Activated naive CD8-positive, alpha-beta T cell treated with anti-CD3 and anti-CD28 coated beads, Interleukin-2, amount 10 ng/mL, durations not matched to agents 7 days and 5 days (primary cell): ENCODE measurements around the gene COL28A1. TPM values are rescaled to one million over a fixed set of nuclear protein-coding genes. Genes with fewer than 3 reads are reported as not detected.

ENCODE experiments used
- ATAC-seq: fragments of 150-1000 bp; cut with Tn5 transposase; one replicate; pipeline ENCODE4 v1.10.0; 2021; ENCODE audit warnings: low read depth, moderate library complexity
- POLR2A ChIA-PET: fragments of 350-600 bp; sonication (Branson Sonifier 250); formaldehyde crosslinking; loops from one replicate; lab custom pipeline; 2021; ENCODE audit warnings: antibody characterized with exemption; lab: Charles Lee
- DNase-seq: peaks from one replicate; pipeline ENCODE4 v3.0.0; 2021
- H3K27ac Mint-ChIP-seq: one replicate; pipeline ENCODE4 v1.8.0; 2022; ENCODE audit warnings: mild to moderate bottlenecking, mixed read lengths
- H3K27me3 Mint-ChIP-seq: one replicate; pipeline ENCODE4 v1.8.0; 2022; ENCODE audit warnings: mild to moderate bottlenecking, moderate library complexity, mixed read lengths
- H3K36me3 Mint-ChIP-seq: one replicate; pipeline ENCODE4 v1.8.0; 2021; ENCODE audit warnings: mild to moderate bottlenecking, mixed read lengths
- H3K4me1 Mint-ChIP-seq: one replicate; pipeline ENCODE4 v1.8.0; 2021; ENCODE audit warnings: mixed read lengths
- H3K4me3 Mint-ChIP-seq: one replicate; pipeline ENCODE4 v1.8.0; 2022; ENCODE audit warnings: mild to moderate bottlenecking, moderate library complexity, mixed read lengths
- H3K9me3 Mint-ChIP-seq: one replicate; pipeline ENCODE4 v1.8.0; 2021; ENCODE audit warnings: mixed read lengths
- total RNA-seq, 2 experiments: library from RNA; stranded (reverse); gene quantifications; one replicate each; pipeline ENCODE4 v1.2.3, GENCODE V29; 2021

COL28A1 gene
- total RNA-seq, 2 experiments from 2014 or later = not detected

GRCh38 chr7:7454000-7454399 lies 81.7 kb downstream of the COL28A1 start:
- no peaks in the 10 kb centered on the region for H3K4me1 Mint-ChIP-seq
- no peak for DNase-seq
- no peak overlapping the region for H3K27ac Mint-ChIP-seq
- POLR2A ChIA-PET = no interaction called here
- peaks cover 4% of the 10 kb centered on the region for H3K9me3 Mint-ChIP-seq
- no peak overlapping the region for H3K4me3 Mint-ChIP-seq
- H3K36me3 Mint-ChIP-seq = no peaks in the 10 kb centered on the region
- no peaks in the 10 kb centered on the region for H3K27me3 Mint-ChIP-seq
- no peak for ATAC-seq

GRCh38 chr7:7452652-7453051 lies 83.0 kb downstream of the COL28A1 start:
- Mint-ChIP-seq H3K9me3 (peaks cover 9% of the 10 kb centered on the region), H3K4me1 (no peaks in the 10 kb centered on the region), H3K27ac (no peak overlapping the region), H3K36me3 (peaks cover 4% of the 10 kb centered on the region), H3K27me3 (no peaks in the 10 kb centered on the region), H3K4me3 (no peak overlapping the region)
- DNase-seq (no peak), ATAC-seq (no peak)
- POLR2A ChIA-PET = no interaction called here

- Mint-ChIP-seq H3K36me3 (peaks cover 4% of the 10 kb centered on the region), H3K9me3 (peaks cover 11% of the 10 kb centered on the region), H3K4me1 (no peaks in the 10 kb centered on the region), H3K4me3 (no peak overlapping the region), H3K27ac (no peak overlapping the region), H3K27me3 (no peaks in the 10 kb centered on the region)
- POLR2A ChIA-PET = no interaction called here
- no peak for ATAC-seq
- DNase-seq = no peak
Measured at GRCh38 chr7:7452119-7452518, 83.6 kb downstream of the COL28A1 start.

GRCh38 chr7:7449055-7449454 lies 86.6 kb downstream of the COL28A1 start:
- H3K9me3 Mint-ChIP-seq = peaks cover 18% of the 10 kb centered on the region
- H3K27ac Mint-ChIP-seq = no peak overlapping the region
- H3K36me3 Mint-ChIP-seq = peaks cover 6% of the 10 kb centered on the region
- H3K27me3 Mint-ChIP-seq = no peaks in the 10 kb centered on the region
- DNase-seq (no peak), ATAC-seq (no peak)
- POLR2A ChIA-PET = no interaction called here
- H3K4me3 Mint-ChIP-seq = no peak overlapping the region
- no peaks in the 10 kb centered on the region for H3K4me1 Mint-ChIP-seq

- DNase-seq (no peak), ATAC-seq (no peak)
- Mint-ChIP-seq H3K4me3 (no peak overlapping the region), H3K4me1 (no peaks in the 10 kb centered on the region), H3K27ac (no peak overlapping the region), H3K9me3 (peaks cover 23% of the 10 kb centered on the region), H3K27me3 (no peaks in the 10 kb centered on the region), H3K36me3 (peaks cover 6% of the 10 kb centered on the region)
- POLR2A ChIA-PET = no interaction called here
Measured at GRCh38 chr7:7446616-7447015, 89.1 kb downstream of the COL28A1 start.

GRCh38 chr7:7443806-7444350 lies 91.8 kb downstream of the COL28A1 start:
- DNase-seq (no peak), ATAC-seq (no peak)
- no peaks in the 10 kb centered on the region for H3K4me1 Mint-ChIP-seq
- no peak overlapping the region for H3K27ac Mint-ChIP-seq
- H3K4me3 Mint-ChIP-seq = no peak overlapping the region
- H3K27me3 Mint-ChIP-seq = no peaks in the 10 kb centered on the region
- POLR2A ChIA-PET = no interaction called here
- H3K9me3 Mint-ChIP-seq = peaks cover 19% of the 10 kb centered on the region
- H3K36me3 Mint-ChIP-seq = peaks cover 6% of the 10 kb centered on the region

- ATAC-seq (no peak), DNase-seq (no peak)
- no peaks in the 10 kb centered on the region for H3K36me3 Mint-ChIP-seq
- POLR2A ChIA-PET = no interaction called here
- no peaks in the 10 kb centered on the region for H3K27me3 Mint-ChIP-seq
- H3K4me1 Mint-ChIP-seq = no peaks in the 10 kb centered on the region
- H3K4me3 Mint-ChIP-seq = no peak overlapping the region
- peaks cover 4% of the 10 kb centered on the region for H3K9me3 Mint-ChIP-seq
- no peak overlapping the region for H3K27ac Mint-ChIP-seq
Measured at GRCh38 chr7:7439564-7439963, 96.1 kb downstream of the COL28A1 start.

GRCh38 chr7:7438851-7439250 lies 96.8 kb downstream of the COL28A1 start:
- H3K4me1 Mint-ChIP-seq = no peaks in the 10 kb centered on the region
- H3K9me3 Mint-ChIP-seq = peaks cover 4% of the 10 kb centered on the region
- ATAC-seq = no peak

GRCh38 chr7:7435978-7436377 lies 99.7 kb downstream of the COL28A1 start:
- Mint-ChIP-seq H3K4me1 (no peaks in the 10 kb centered on the region), H3K27ac (no peak overlapping the region), H3K36me3 (no peaks in the 10 kb centered on the region), H3K27me3 (no peaks in the 10 kb centered on the region), H3K9me3 (no peaks in the 10 kb centered on the region), H3K4me3 (no peak overlapping the region)
- no peak for ATAC-seq
- POLR2A ChIA-PET = no interaction called here
- no peak for DNase-seq

More at GRCh38 chr7:7438851-7439250, 96.8 kb downstream of the COL28A1 start:
- POLR2A ChIA-PET = interaction anchor here (0.5 kb wide), 1 partner anchor 829 kb away, joined by 5 read pairs; no protein-coding TSS in a partner anchor
- no peaks in the 10 kb centered on the region for H3K27me3 Mint-ChIP-seq
- H3K27ac Mint-ChIP-seq = no peak overlapping the region
- no peak overlapping the region for H3K4me3 Mint-ChIP-seq
- H3K36me3 Mint-ChIP-seq = no peaks in the 10 kb centered on the region
- DNase-seq = no peak

- Mint-ChIP-seq H3K36me3 (no peaks in the 10 kb centered on the region), H3K4me1 (no peaks in the 10 kb centered on the region), H3K27me3 (no peaks in the 10 kb centered on the region), H3K27ac (no peak overlapping the region), H3K4me3 (no peak overlapping the region), H3K9me3 (no peaks in the 10 kb centered on the region)
- POLR2A ChIA-PET = no interaction called here
- DNase-seq (no peak), ATAC-seq (no peak)
Measured at GRCh38 chr7:7434329-7434728, 101.3 kb downstream of the COL28A1 start.

- no peaks in the 10 kb centered on the region for H3K36me3 Mint-ChIP-seq
- no peaks in the 10 kb centered on the region for H3K27me3 Mint-ChIP-seq
- no peak overlapping the region for H3K4me3 Mint-ChIP-seq
- POLR2A ChIA-PET = no interaction called here
- no peaks in the 10 kb centered on the region for H3K9me3 Mint-ChIP-seq
- H3K4me1 Mint-ChIP-seq = no peaks in the 10 kb centered on the region
- H3K27ac Mint-ChIP-seq = no peak overlapping the region
- DNase-seq (no peak), ATAC-seq (no peak)
Measured at GRCh38 chr7:7433811-7434210, 101.9 kb downstream of the COL28A1 start.

- Mint-ChIP-seq H3K4me1 (no peaks in the 10 kb centered on the region), H3K27me3 (no peaks in the 10 kb centered on the region), H3K9me3 (no peaks in the 10 kb centered on the region), H3K27ac (no peak overlapping the region), H3K36me3 (no peaks in the 10 kb centered on the region), H3K4me3 (no peak overlapping the region)
- DNase-seq = no peak
- POLR2A ChIA-PET = no interaction called here
- no peak for ATAC-seq
Measured at GRCh38 chr7:7432979-7433378, 102.7 kb downstream of the COL28A1 start.

GRCh38 chr7:7428806-7429205 lies 106.9 kb downstream of the COL28A1 start:
- Mint-ChIP-seq H3K27ac (no peak overlapping the region), H3K4me1 (peaks cover 10% of the 10 kb centered on the region), H3K27me3 (no peaks in the 10 kb centered on the region), H3K9me3 (peaks cover 2% of the 10 kb centered on the region), H3K36me3 (no peaks in the 10 kb centered on the region), H3K4me3 (no peak overlapping the region)
- ATAC-seq (no peak), DNase-seq (no peak)
- POLR2A ChIA-PET = no interaction called here

GRCh38 chr7:7427363-7427762 lies 108.3 kb downstream of the COL28A1 start:
- no peak for ATAC-seq
- no peak overlapping the region for H3K4me3 Mint-ChIP-seq
- H3K9me3 Mint-ChIP-seq = peaks cover 2% of the 10 kb centered on the region
- no peaks in the 10 kb centered on the region for H3K27me3 Mint-ChIP-seq
- no peak for DNase-seq
- POLR2A ChIA-PET = no interaction called here
- peaks cover 10% of the 10 kb centered on the region for H3K4me1 Mint-ChIP-seq
- H3K27ac Mint-ChIP-seq = no peak overlapping the region
- H3K36me3 Mint-ChIP-seq = no peaks in the 10 kb centered on the region

GRCh38 chr7:7426676-7427075 lies 109.0 kb downstream of the COL28A1 start:
- POLR2A ChIA-PET = no interaction called here
- Mint-ChIP-seq H3K27me3 (no peaks in the 10 kb centered on the region), H3K36me3 (no peaks in the 10 kb centered on the region), H3K4me3 (no peak overlapping the region), H3K27ac (no peak overlapping the region), H3K4me1 (peaks cover 10% of the 10 kb centered on the region), H3K9me3 (peaks cover 2% of the 10 kb centered on the region)
- ATAC-seq (no peak), DNase-seq (no peak)
